KOPT-K1 (cell line): ENCODE measurements around the gene RSF1.
"Not testable (repeated sequence)": the region's sequence is repeated elsewhere in the genome, so short reads cannot be mapped to it uniquely, and the experiment has no call there.

Source experiments
- H3K27ac ChIP-seq: fragments of 200-600 bp; sonication (generic); 2 replicates; pipeline ENCODE4 v1.5.1; 2016; ENCODE audit warnings: antibody characterized with exemption, mild to moderate bottlenecking, low read depth, low read length; ENCODE audit not compliant: poor library complexity, severe bottlenecking
- H3K36me3 ChIP-seq: fragments of 200-600 bp; sonication (generic); 2 replicates; pipeline ENCODE4 v1.5.1; 2017; ENCODE audit warnings: antibody characterized with exemption, mild to moderate bottlenecking, low read length, moderate library complexity; ENCODE audit not compliant: insufficient read depth
- H3K9me3 ChIP-seq: fragments of 200-600 bp; sonication (generic); 2 replicates; pipeline ENCODE4 v1.5.1; 2017; ENCODE audit warnings: antibody characterized with exemption, low read length, mild to moderate bottlenecking; ENCODE audit not compliant: insufficient read depth, poor library complexity, severe bottlenecking

RSF1 gene

DNA sequence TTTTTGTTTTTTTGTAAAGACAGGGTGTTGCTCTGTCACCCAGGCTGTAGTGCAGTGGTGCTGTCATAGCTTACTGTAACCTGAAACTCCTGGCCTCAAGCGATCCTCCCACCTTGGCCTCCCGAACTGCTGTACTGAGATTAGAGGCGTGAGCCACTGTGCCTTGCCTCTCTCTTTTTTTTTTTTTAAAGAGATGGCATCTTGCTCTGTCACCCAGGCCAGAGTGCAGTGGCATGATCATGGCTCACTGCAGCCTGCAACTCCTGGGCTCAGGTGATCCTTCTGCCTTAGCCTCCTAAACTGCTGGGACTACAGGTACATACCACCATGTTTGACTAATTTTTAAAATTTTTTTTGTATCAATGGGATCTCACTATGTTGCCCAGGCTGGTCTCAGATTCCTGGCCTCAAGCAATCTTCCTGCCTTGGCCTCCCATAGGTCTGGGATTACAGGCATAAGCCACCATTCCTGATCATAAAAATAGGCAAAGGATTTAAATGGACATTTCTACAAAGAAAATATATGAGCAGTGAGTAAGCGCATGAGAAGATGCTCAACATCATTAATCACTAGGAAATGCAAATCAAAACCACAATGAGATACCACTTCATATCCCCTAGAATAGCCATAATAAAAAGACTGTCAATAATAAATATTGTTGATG is 165.6 kb downstream of the RSF1 start:
- Histone ChIP-seq H3K36me3 (no peaks in the 10 kb centered on the region), H3K27ac (no peak overlapping the region), H3K9me3 (no peaks in the 10 kb centered on the region)

DNA sequence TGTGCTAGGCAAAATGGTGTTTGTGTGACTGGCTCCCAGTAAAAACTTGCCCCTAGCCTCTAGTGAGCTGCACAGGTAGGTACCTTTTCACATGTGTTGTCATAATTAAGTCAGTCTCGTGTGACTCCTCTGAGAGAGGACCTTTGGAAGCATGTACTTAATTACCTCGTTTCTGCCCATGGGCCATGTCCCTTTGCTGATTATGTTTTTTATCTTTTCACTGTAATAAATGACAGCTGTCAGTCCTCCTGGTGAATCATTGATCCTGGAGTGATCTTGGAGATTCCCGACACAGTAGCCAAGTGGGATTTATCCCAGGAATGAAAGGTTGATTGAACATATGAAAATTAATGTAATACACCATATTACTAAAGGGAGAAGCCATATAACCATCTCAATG is 170.4 kb downstream of the RSF1 start:
- Histone ChIP-seq H3K27ac (no peak overlapping the region), H3K36me3 (no peaks in the 10 kb centered on the region), H3K9me3 (no peaks in the 10 kb centered on the region)

DNA sequence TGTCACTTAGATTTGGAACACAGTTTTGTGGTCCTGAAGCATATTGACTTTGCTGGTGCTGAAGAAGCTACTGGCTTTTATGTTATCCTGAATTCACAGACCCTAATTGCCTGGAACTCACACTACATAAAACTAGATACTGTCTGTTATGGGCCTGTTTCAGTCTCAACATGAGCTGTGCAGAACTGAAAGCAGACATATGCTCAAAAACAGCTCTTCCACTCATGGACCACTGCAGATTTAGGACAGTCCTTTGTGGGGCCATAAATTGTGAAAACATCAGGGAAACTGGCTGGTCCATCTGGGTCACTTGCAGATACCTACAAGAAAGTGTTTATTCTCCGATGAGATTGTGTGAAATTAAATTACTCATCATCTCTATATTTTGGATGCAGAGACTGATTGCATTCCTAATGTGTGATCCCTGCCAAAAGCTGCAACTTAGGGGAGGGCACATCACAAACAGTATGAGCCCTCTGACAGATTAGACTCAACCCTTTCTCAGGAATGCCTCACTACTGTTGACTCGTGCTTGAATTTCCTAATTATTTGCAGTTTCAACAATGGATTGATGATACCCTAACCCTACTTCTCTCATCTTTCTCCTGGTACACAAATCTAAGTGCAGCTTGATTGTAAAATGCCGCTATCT is 172.7 kb downstream of the RSF1 start:
- Histone ChIP-seq H3K27ac (no peak overlapping the region), H3K36me3 (no peaks in the 10 kb centered on the region), H3K9me3 (no peaks in the 10 kb centered on the region)

DNA sequence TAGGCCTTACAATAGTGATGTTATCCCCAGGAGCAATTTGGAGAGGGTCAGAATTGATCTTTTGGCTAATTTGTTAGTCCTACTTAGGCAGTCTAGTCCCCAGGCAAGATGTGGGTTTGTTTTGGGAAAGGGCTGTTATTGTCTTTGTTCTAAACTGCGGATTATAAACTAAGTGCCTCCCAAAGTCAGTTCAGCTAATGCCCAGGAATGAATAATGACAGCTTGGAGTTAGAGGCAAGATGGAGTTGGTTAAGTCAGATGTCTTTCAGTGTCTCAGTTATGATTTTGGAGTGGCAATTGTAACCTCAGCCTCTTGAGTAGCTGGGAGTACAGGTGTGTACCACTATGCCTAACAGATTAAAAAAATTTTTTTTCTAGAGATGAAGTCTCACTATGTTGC is 175.6 kb downstream of the RSF1 start:
- no peak overlapping the region for H3K27ac ChIP-seq
- H3K36me3 ChIP-seq, result no peaks in the 10 kb centered on the region
- H3K9me3 ChIP-seq, result peaks cover 10% of the 10 kb centered on the region

DNA sequence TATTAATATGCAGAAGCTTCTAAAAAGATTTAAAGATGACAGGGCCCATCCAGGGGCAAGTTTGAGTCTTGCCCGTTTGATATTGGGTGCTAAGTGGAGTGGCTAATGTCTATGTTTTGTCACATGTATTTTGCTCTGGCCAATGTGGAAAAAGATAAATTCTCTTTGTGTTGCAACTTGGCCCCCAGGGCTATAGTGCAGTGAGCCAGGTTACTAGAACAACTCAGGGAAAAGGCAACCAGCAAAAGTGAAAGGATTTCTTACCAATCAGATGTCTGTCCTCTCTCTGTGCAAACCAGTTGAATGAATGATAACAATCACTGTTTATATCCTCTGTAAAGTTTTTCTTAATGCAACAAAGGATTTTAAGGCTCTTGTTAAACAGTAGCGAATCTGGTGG is 178.3 kb downstream of the RSF1 start:
- no peaks in the 10 kb centered on the region for H3K36me3 ChIP-seq
- H3K27ac ChIP-seq, result no peak overlapping the region
- H3K9me3 ChIP-seq, result peaks cover 10% of the 10 kb centered on the region

DNA sequence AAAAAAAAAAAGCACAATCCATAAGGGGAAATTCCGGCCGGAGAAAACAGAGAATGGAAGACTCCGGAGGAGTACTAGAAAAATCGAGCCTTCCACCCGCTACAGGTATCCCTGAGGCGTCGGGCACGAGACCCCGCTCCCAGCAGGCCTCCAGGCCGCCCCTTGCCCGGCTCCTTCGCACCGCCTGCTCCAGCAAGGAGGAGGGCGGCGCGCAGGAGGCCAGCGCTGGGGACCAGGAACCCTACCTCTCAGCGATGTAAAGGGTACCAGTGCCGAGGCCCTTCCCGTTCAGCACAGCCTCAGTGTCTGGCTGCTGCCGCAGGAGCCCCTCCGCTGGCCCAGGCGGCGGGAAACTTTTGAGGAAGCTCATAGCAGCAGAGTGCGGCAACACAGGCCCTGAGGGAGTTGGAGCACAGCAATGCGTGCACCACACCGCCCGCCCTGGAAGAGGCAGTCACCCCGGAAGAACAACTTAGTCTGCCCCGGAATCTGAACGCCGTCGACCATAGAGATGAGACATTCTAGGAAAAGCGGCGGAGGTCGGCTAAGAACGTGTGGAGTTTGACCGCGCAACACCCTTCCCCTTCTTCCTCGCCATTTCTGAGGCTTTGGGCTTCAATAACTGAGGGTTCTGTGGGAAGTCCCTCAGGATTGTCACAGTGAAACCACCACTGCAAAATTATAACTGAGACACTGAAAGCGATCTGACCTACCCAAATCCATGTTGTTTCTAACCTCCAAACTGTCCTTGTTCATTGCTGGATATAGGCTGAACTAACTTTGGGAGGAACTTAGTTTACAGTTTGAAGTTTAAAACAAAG is 183.0 kb downstream of the RSF1 start, which contains the start of gene CLNS1A:
Gene CLNS1A, minus strand, starts transcription at position 450 of the 821 bp plus-strand sequence. Its CDS starts 80 bp downstream, at position 370.
- Histone ChIP-seq H3K27ac (peak within 1 kb of the TSS; percentile 81), H3K36me3 (peaks cover 21% of the 10 kb centered on the region; the same call in 1 of the 2 replicates), H3K9me3 (peaks cover 10% of the 10 kb centered on the region)

DNA sequence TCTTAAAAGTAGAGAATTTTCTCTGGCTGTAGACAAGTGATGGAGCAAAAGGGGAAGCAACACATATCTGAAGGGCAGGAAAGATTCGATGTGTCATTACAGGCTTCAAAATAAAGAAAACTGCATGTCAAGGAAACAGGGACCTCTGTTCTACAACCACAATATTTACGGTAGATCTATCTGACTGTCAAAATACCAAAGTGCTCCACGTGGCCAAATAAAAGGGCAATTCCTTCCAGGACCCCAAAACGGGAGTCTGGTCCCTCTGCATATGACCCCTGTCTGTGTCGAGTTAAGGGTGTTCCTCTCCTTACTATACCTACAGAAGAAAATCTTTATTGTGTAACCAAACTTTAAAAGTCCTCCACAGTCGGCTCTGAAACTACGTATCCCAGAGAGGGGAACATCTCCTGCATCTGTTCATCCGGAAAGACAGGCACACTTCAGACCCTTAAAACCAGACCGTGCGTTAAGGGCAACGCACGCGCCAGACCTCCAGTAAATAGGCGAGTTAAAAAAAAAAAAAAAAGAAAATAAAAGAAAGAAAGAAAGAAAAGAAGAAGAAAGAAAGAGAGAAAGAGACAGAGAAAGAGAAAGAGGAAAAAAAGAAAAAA is 183.7 kb downstream of the RSF1 start:
- peaks cover 28% of the 10 kb centered on the region; the same call in 1 of the 2 replicates for H3K36me3 ChIP-seq
- peak overlapping the region; percentile 81 for H3K27ac ChIP-seq
- H3K9me3 ChIP-seq, result peaks cover 10% of the 10 kb centered on the region

DNA sequence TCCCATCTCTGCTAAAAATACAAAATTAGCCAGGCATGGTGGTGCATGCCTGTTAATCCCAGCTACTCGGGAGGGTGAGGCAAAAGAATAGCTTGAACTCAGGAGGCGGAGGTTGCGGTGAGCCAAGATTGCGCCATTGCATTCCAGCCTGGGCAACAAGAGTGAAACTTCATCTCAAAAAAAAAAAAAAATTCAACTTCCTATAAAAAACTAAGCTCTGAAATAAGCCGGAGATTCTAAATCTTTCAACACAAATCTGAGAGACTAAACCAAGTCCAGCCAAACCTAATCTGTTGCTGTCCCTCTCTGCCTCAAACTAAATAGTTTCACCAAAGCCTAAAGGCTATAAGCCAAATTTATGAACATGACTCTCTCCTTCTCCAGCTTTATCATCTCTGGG is 186.6 kb downstream of the RSF1 start:
- H3K36me3 ChIP-seq, result peaks cover 52% of the 10 kb centered on the region
- H3K27ac ChIP-seq, H3K9me3 ChIP-seq: not testable (repeated sequence)

DNA sequence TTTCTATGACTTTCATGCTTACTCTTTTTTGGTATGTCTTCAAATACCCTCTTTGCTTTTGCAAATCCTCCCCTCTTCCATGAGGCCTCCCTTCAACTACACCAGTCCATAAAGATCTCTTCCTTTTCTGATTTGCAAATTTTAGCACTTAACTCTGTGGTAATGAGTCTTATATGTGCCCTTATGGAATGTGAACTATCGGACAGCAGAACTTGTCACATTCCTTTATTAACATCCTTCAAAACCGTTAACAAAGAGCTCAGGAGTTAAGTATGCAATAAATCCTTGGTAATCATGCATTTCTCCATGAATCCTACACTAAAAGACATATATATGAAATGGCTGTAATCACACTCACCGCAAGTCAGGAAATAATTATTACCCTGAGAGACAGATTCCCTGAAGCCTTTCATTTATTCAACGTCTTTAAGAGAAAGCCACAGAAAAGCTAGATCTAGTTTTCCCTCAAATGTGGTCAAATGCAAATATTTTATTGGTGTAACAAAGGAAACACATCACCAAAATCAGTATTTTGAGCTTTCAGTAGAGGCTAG is 190.3 kb downstream of the RSF1 start:
- Histone ChIP-seq H3K27ac (no peak overlapping the region), H3K36me3 (peaks cover 87% of the 10 kb centered on the region), H3K9me3 (no peaks in the 10 kb centered on the region)

DNA sequence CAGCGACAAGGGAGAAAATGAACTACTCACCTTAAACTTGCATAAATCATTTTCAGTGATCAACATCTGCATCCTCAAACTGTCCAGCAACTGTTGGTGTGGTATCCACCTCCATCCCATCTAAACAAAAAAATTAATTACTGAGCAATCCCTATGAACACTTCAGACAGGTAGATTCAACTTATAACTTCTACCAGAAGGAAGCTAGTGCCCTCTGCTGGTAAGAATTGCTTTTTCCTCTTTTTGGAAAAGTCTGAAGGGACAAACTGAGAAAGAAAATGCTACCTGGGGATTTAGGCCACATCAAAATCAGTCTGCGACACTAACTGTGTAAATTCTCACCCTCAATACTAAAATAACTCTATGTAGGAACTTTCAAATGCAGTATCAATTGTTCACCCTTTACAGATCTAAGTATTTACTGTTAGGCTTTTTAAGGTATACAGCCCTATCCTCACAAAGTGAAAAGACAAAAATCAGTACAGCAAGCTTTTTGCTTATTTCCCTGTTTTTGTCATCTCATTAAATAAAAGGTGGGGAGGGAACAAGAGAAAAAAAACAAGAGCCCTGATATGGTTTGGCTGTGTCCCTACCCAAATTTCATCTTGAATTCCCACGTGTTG is 200.8 kb downstream of the RSF1 start:
- H3K9me3 ChIP-seq, result no peaks in the 10 kb centered on the region
- H3K27ac ChIP-seq, result no peak overlapping the region
- peaks cover 96% of the 10 kb centered on the region for H3K36me3 ChIP-seq

DNA sequence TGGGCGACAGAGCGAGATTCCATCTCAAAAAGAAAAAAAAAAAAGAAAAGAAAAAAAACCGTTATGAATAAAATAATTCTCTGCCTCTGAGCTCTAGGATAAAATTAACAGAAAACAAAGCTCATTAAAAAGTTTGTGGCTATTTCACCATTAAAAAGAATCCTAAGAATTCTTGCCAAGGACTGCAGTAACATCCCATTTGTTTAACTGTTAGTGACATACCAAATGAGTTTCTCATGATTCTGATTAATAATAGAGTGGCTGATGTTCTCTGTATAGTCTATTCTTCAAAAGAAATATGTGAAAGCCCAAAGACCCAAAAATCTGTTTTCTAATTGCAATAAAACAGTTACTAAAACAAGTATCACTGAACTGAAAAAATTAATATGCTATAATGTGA is 202.6 kb downstream of the RSF1 start:
- Histone ChIP-seq H3K9me3 (no peaks in the 10 kb centered on the region), H3K27ac (no peak overlapping the region), H3K36me3 (peaks cover 96% of the 10 kb centered on the region)

DNA sequence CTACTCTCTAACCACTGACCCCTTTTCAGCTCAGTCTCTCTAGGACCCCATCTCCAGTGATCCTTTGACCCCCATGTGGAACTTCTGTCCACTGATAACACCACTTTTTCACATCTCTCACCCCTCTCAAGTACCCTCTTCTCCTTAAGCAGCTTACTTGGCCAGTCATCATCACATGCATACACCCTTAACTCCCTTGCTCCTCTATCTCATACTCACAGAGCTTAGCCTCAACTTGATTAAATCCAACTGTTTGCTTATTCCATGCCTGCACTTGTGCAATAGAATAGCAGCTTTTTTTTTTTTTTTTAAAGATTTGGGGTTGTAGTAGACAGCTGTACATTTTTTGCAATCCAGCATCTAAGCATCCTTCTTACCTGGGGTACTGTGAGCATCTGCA is 208.6 kb downstream of the RSF1 start:
- H3K9me3 ChIP-seq, result no peaks in the 10 kb centered on the region

More for the DNA sequence above, 208.6 kb downstream of the RSF1 start:
- Histone ChIP-seq H3K36me3 (peaks cover 100% of the 10 kb centered on the region), H3K27ac (no peak overlapping the region)
